ENCODE data around the gene CLRN3. TPM values are rescaled to one million over a fixed set of nuclear protein-coding genes. Genes with fewer than 3 reads are reported as not detected.

The CLRN3 gene
- total RNA-seq, 4 donors from 2014 or later, result 35.2 to 167 (median 77.1) TPM

DNA sequence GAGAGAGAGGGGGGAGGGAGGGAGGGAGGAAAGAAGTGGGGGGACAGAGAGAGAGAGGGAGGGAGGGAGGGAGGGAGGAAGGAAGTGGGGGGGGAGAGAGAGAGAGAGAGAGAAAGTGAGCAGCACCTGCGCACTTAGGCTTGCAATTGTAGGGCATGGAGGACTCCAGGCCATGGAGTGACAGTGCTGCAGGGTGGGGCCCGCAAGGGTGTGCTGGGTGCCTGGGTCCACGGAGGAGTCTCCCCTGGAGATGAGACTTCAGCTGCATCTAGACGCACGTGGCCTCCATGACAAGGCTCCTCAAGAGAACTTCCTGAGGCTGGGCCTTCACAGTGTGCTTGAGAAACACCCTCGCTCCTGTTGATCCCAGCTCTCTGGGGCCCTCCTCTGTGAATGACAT lies 44.5 kb downstream of the CLRN3 start:
- WGBS, 2 donors (ENCODE audit: low coverage in 1 of 2), result 60 to 76% methylated on average over 1 to 6 of the region's 6 CpGs
- Histone ChIP-seq H3K4me1 (no peaks in the 10 kb centered on the region), H3K27me3 (peaks cover 4% of the 10 kb centered on the region), H3K4me3 (no peak overlapping the region), H3K27ac (no peak overlapping the region), H3K36me3 (no peaks in the 10 kb centered on the region), H3K9me3 (no peaks in the 10 kb centered on the region)
- in situ Hi-C loops (cut with MboI; ENCODE audit: low pct_ligation_motif_present in 1 of 4, low pct_unique_long_range_greater_than_20kb in 1 of 4, low sequenced_read_pairs in 3 of 4) (no loop called here), intact Hi-C loops (cut with DNase I; ENCODE audit: low total_unique reads) (no loop called here)
- TF ChIP-seq POLR2A (IDR thresholded peaks at IDR 0.05), result no peak
- DNase-seq, result no peak

DNA sequence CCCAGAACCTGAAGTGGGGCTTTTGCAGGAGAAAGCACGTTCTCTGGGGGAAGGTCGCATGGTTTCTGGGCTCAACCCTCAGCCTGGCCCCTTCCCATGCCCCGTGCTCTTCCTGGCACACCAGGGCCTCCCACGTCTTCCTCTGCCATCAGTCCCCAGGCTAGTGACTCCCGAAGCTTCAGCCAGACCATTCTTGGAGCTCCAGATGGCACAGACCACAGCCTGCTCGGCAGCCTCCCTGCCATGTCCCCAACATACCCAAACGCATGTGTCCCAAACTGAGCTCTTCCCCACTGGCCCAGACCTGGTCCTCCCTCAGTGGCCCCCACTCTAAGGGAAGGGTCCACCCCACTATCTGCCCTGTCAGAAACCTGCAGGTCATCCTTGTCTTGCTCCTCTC lies 47.0 kb downstream of the CLRN3 start:
- no peaks in the 10 kb centered on the region for H3K9me3 ChIP-seq
- no peaks in the 10 kb centered on the region for H3K36me3 ChIP-seq
- peaks cover 4% of the 10 kb centered on the region for H3K27me3 ChIP-seq
- H3K4me1 ChIP-seq, result no peaks in the 10 kb centered on the region
- TF ChIP-seq POLR2AphosphoS5 (IDR thresholded peaks at IDR 0.05) (no peak), EP300 (IDR thresholded peaks at IDR 0.05; ENCODE audit: low read depth) (no peak), POLR2A (IDR thresholded peaks at IDR 0.05) (no peak)
- TF ChIP-seq, protein P1, sequence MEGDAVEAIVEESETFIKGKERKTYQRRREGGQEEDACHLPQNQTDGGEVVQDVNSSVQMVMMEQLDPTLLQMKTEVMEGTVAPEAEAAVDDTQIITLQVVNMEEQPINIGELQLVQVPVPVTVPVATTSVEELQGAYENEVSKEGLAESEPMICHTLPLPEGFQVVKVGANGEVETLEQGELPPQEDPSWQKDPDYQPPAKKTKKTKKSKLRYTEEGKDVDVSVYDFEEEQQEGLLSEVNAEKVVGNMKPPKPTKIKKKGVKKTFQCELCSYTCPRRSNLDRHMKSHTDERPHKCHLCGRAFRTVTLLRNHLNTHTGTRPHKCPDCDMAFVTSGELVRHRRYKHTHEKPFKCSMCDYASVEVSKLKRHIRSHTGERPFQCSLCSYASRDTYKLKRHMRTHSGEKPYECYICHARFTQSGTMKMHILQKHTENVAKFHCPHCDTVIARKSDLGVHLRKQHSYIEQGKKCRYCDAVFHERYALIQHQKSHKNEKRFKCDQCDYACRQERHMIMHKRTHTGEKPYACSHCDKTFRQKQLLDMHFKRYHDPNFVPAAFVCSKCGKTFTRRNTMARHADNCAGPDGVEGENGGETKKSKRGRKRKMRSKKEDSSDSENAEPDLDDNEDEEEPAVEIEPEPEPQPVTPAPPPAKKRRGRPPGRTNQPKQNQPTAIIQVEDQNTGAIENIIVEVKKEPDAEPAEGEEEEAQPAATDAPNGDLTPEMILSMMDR (IDR thresholded peaks at IDR 0.05), result no peak
- no peak overlapping the region for H3K4me3 ChIP-seq
- in situ Hi-C loops (cut with MboI; ENCODE audit: low pct_ligation_motif_present in 1 of 4, low pct_unique_long_range_greater_than_20kb in 1 of 4, low sequenced_read_pairs in 3 of 4) (no loop called here), intact Hi-C loops (cut with DNase I; ENCODE audit: low total_unique reads) (no loop called here)
- DNase-seq, result no peak
- no peak overlapping the region for H3K27ac ChIP-seq
- 50 to 65% methylated on average over 1 to 7 of the region's 7 CpGs for WGBS, 2 donors (ENCODE audit: low coverage in 1 of 2)

DNA sequence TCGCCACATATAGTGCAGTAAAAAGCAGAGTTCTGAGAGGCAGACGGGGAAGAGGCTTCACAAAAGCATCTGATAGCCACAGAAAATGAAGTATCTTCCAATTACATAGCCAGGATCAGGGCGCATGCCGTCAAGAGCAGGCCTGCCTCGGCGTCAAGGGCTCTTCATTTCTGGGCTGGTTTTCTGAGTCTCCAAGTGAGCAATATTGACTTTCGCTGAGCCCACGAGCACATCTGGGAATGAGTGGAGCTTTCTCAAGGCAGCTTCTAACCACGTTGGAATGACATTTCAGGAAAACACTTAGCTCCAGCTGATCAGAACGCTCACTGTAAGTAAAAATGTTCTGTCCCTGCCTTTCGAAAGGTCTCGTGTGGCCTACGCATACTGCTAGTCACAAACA lies 51.9 kb downstream of the CLRN3 start:
- in situ Hi-C loops (cut with MboI; ENCODE audit: low pct_ligation_motif_present in 1 of 4, low pct_unique_long_range_greater_than_20kb in 1 of 4, low sequenced_read_pairs in 3 of 4), result no loop called here

DNA sequence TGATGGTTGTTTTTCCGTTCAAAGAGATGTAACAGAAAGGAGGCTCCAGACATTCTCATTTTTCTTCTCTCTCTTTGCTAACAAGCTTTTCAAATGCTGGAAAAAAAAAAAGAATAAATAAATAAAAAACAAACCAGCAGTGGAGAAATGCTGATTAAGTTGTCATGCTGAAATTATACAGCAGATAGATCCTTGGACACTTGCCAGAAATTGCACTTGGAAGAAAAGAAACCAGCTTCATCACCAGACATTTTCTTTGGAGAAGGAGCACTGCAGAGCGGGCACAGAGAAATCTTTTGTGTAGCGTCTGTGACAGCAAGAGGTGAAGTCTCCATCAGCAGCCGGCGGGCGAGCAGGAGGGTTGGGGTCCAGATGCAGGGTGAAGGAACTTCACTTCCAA lies 55.8 kb downstream of the CLRN3 start:
- Histone ChIP-seq H3K36me3 (no peaks in the 10 kb centered on the region), H3K4me3 (no peak overlapping the region), H3K27me3 (no peaks in the 10 kb centered on the region), H3K27ac (no peak overlapping the region), H3K4me1 (no peaks in the 10 kb centered on the region), H3K9me3 (no peaks in the 10 kb centered on the region)
- in situ Hi-C loops (cut with MboI; ENCODE audit: low pct_ligation_motif_present in 1 of 4, low pct_unique_long_range_greater_than_20kb in 1 of 4, low sequenced_read_pairs in 3 of 4), result no loop called here
- intact Hi-C loops (cut with DNase I; ENCODE audit: low total_unique reads), result no loop called here
- no peak for DNase-seq
- whole genome bisulfite sequencing, 2 donors (ENCODE audit: low coverage in 1 of 2), result 62 to 84% methylated on average over 1 to 6 of the region's 6 CpGs
- TF ChIP-seq, protein P1 (IDR thresholded peaks at IDR 0.05), result no peak
- TF ChIP-seq POLR2A (IDR thresholded peaks at IDR 0.05) (no peak), POLR2AphosphoS5 (IDR thresholded peaks at IDR 0.05) (no peak), EP300 (IDR thresholded peaks at IDR 0.05; ENCODE audit: low read depth) (no peak)

More for the DNA sequence above, 51.9 kb downstream of the CLRN3 start:
- intact Hi-C loops (cut with DNase I; ENCODE audit: low total_unique reads), result no loop called here
- no peak for DNase-seq
- TF ChIP-seq POLR2AphosphoS5 (IDR thresholded peaks at IDR 0.05) (no peak), POLR2A (IDR thresholded peaks at IDR 0.05) (no peak), EP300 (IDR thresholded peaks at IDR 0.05; ENCODE audit: low read depth) (no peak)
- TF ChIP-seq, protein P1 (IDR thresholded peaks at IDR 0.05), result no peak
- Histone ChIP-seq H3K9me3 (no peaks in the 10 kb centered on the region), H3K27me3 (no peaks in the 10 kb centered on the region), H3K4me1 (no peaks in the 10 kb centered on the region), H3K27ac (no peak overlapping the region), H3K36me3 (no peaks in the 10 kb centered on the region), H3K4me3 (no peak overlapping the region)
- WGBS, 2 donors (ENCODE audit: low coverage in 1 of 2), result 86% methylated on average over 13 of the region's 13 CpGs; no CpG with 5 or more reads in 1 of the 2 donors

DNA sequence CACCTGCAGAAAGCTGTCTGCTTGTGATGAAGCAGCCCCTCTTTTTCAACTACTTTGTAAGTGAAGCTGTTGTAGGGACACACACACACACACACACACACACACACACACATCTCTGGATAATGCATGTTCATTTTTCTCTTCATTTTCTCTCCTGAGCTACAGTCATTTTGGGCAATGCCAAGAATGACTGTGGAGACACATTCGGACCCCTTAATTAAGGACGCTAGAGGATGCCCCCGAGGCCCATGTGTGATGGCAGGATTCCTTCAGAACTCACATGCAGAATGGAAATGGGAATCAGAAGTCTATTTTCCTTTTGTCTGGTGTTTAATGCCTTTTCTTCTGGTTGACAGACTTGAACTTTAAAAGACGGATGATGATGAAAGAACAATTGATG lies 56.6 kb downstream of the CLRN3 start:
- H3K9me3 ChIP-seq, result no peaks in the 10 kb centered on the region
- no peak overlapping the region for H3K4me3 ChIP-seq
- no peak overlapping the region for H3K27ac ChIP-seq
- 80 to 88% methylated on average over 1 to 4 of the region's 4 CpGs for WGBS, 2 donors (ENCODE audit: low coverage in 1 of 2)
- H3K36me3 ChIP-seq, result no peaks in the 10 kb centered on the region
- no peaks in the 10 kb centered on the region for H3K27me3 ChIP-seq
- intact Hi-C loops (cut with DNase I; ENCODE audit: low total_unique reads), result no loop called here
- H3K4me1 ChIP-seq, result no peaks in the 10 kb centered on the region
- TF ChIP-seq POLR2A (IDR thresholded peaks at IDR 0.05) (no peak), EP300 (IDR thresholded peaks at IDR 0.05; ENCODE audit: low read depth) (no peak), POLR2AphosphoS5 (IDR thresholded peaks at IDR 0.05) (no peak)
- TF ChIP-seq, protein P1 (IDR thresholded peaks at IDR 0.05), result no peak
- DNase-seq, result no peak
- in situ Hi-C loops (cut with MboI; ENCODE audit: low pct_ligation_motif_present in 1 of 4, low pct_unique_long_range_greater_than_20kb in 1 of 4, low sequenced_read_pairs in 3 of 4), result no loop called here
